Measurements from ENCODE around the gene LCNL1. TPM values are rescaled to one million over a fixed set of nuclear protein-coding genes. Genes with fewer than 3 reads are reported as not detected.

LCNL1 gene
- total RNA-seq, 1 donor from 2014 or later = not detected

GRCh38 chr9:137021568-137021978, 38.8 kb downstream of the LCNL1 start:
- H3K4me3 Mint-ChIP-seq (ENCODE audit: low read depth) = no peak overlapping the region
- H3K27me3 Mint-ChIP-seq = no peaks in the 10 kb centered on the region
- H3K9me3 Mint-ChIP-seq (ENCODE audit: low read depth) = no peaks in the 10 kb centered on the region
- H3K36me3 Mint-ChIP-seq (ENCODE audit: insufficient read depth) = peaks cover 1% of the 10 kb centered on the region
- TF ChIP-seq, protein P1, sequence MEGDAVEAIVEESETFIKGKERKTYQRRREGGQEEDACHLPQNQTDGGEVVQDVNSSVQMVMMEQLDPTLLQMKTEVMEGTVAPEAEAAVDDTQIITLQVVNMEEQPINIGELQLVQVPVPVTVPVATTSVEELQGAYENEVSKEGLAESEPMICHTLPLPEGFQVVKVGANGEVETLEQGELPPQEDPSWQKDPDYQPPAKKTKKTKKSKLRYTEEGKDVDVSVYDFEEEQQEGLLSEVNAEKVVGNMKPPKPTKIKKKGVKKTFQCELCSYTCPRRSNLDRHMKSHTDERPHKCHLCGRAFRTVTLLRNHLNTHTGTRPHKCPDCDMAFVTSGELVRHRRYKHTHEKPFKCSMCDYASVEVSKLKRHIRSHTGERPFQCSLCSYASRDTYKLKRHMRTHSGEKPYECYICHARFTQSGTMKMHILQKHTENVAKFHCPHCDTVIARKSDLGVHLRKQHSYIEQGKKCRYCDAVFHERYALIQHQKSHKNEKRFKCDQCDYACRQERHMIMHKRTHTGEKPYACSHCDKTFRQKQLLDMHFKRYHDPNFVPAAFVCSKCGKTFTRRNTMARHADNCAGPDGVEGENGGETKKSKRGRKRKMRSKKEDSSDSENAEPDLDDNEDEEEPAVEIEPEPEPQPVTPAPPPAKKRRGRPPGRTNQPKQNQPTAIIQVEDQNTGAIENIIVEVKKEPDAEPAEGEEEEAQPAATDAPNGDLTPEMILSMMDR (IDR thresholded peaks at IDR 0.05; ENCODE audit: unreplicated experiment) = no peak
- DNase-seq (ENCODE audit: low spot score, unreplicated experiment) = no peak
- H3K27ac Mint-ChIP-seq = no peak overlapping the region
- H3K4me1 Mint-ChIP-seq (ENCODE audit: low read depth) = no peaks in the 10 kb centered on the region

GRCh38 chr9:137021979-137022661, 39.3 kb downstream of the LCNL1 start:
- Mint-ChIP-seq H3K36me3 (ENCODE audit: insufficient read depth) (no peaks in the 10 kb centered on the region), H3K27ac (no peak overlapping the region)
- no peak for DNase-seq (ENCODE audit: low spot score, unreplicated experiment)

DNA sequence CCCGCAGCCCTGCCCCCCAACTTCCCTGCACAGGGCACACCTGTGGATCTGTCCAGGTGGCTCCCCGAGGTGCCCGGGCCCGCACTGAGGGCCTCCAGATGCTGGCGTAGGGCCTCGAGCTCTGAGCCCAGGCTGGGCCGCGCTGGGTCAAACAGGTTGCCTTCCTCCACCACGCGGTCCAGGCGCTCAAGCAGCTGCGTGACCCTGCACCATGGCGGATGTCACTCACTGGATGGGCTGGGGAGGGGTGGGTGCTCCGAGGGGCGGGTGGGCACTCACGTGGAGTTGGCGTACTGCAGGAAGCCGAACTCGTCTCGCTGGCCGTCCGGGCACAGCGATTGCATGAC, 39.8 kb downstream of the LCNL1 start:
- Mint-ChIP-seq H3K4me3 (ENCODE audit: low read depth) (no peak overlapping the region), H3K9me3 (ENCODE audit: low read depth) (no peaks in the 10 kb centered on the region), H3K27ac (no peak overlapping the region), H3K4me1 (ENCODE audit: low read depth) (peaks cover 2% of the 10 kb centered on the region), H3K36me3 (ENCODE audit: insufficient read depth) (no peaks in the 10 kb centered on the region), H3K27me3 (peaks cover 3% of the 10 kb centered on the region)
- no peak for DNase-seq (ENCODE audit: low spot score, unreplicated experiment)
- TF ChIP-seq, protein P1 (IDR thresholded peaks at IDR 0.05; ENCODE audit: unreplicated experiment) = no peak

More at GRCh38 chr9:137021979-137022661, 39.3 kb downstream of the LCNL1 start:
- TF ChIP-seq, protein P1 (IDR thresholded peaks at IDR 0.05; ENCODE audit: unreplicated experiment) = no peak
- peaks cover under 1% of the 10 kb centered on the region for H3K27me3 Mint-ChIP-seq
- no peak overlapping the region for H3K4me3 Mint-ChIP-seq (ENCODE audit: low read depth)
- H3K9me3 Mint-ChIP-seq (ENCODE audit: low read depth) = no peaks in the 10 kb centered on the region
- H3K4me1 Mint-ChIP-seq (ENCODE audit: low read depth) = peaks cover under 1% of the 10 kb centered on the region

- TF ChIP-seq, protein P1 (IDR thresholded peaks at IDR 0.05; ENCODE audit: unreplicated experiment) = no peak
- DNase-seq (ENCODE audit: low spot score, unreplicated experiment) = no peak
- H3K27me3 Mint-ChIP-seq = peaks cover 3% of the 10 kb centered on the region
- H3K27ac Mint-ChIP-seq = no peak overlapping the region
- no peak overlapping the region for H3K4me3 Mint-ChIP-seq (ENCODE audit: low read depth)
- peaks cover 2% of the 10 kb centered on the region for H3K4me1 Mint-ChIP-seq (ENCODE audit: low read depth)
- H3K36me3 Mint-ChIP-seq (ENCODE audit: insufficient read depth) = no peaks in the 10 kb centered on the region
- H3K9me3 Mint-ChIP-seq (ENCODE audit: low read depth) = no peaks in the 10 kb centered on the region
These were observed 40.4 kb downstream of the LCNL1 start for GRCh38 chr9:137023157-137023556.

- DNase-seq (ENCODE audit: low spot score, unreplicated experiment) = no peak
- Mint-ChIP-seq H3K4me1 (ENCODE audit: low read depth) (peaks cover 2% of the 10 kb centered on the region), H3K4me3 (ENCODE audit: low read depth) (no peak overlapping the region), H3K9me3 (ENCODE audit: low read depth) (no peaks in the 10 kb centered on the region), H3K27ac (no peak overlapping the region), H3K27me3 (peaks cover 3% of the 10 kb centered on the region), H3K36me3 (ENCODE audit: insufficient read depth) (no peaks in the 10 kb centered on the region)
- TF ChIP-seq, protein P1 (IDR thresholded peaks at IDR 0.05; ENCODE audit: unreplicated experiment) = no peak
These were observed 40.8 kb downstream of the LCNL1 start for GRCh38 chr9:137023583-137023991.

Data from progenitor cell of endocrine pancreas (in vitro differentiated cells).